ENCODE results near the gene GDE1. TPM values are rescaled to one million over a fixed set of nuclear protein-coding genes. Genes with fewer than 3 reads are reported as not detected.

Gene GDE1
- total RNA-seq, 1 experiment from 2014 or later = 65.7 TPM

- TF ChIP-seq ZNF263 (CRISPR knock-in tag; IDR thresholded peaks at IDR 0.05; ENCODE audit: low read depth) (no peak), TEAD4 (CRISPR knock-in tag; IDR thresholded peaks at IDR 0.05) (no peak)
These were observed 22.4 kb downstream of the GDE1 start (continued) for GRCh38 chr16:19499481-19499880.

GRCh38 chr16:19499006-19499405 lies 22.9 kb downstream of the GDE1 start:
- CTCF ChIA-PET = no interaction called here
- TF ChIP-seq ELF4 (CRISPR knock-in tag; IDR thresholded peaks at IDR 0.05; ENCODE audit: low read depth) (no peak), NR2C2 (CRISPR knock-in tag; IDR thresholded peaks at IDR 0.05) (no peak), MLX (CRISPR knock-in tag; IDR thresholded peaks at IDR 0.05) (no peak), ZSCAN18 (CRISPR knock-in tag; IDR thresholded peaks at IDR 0.05) (no peak), MYBL2 (CRISPR knock-in tag; IDR thresholded peaks at IDR 0.05) (no peak), ATF2 (CRISPR knock-in tag; IDR thresholded peaks at IDR 0.05; ENCODE audit: borderline replicate concordance, low read depth) (no peak), STAT6 (CRISPR knock-in tag; conservative IDR thresholded peaks at IDR 0.05; ENCODE audit: low read depth) (no peak), ESRRA (CRISPR knock-in tag; IDR thresholded peaks at IDR 0.05; ENCODE audit: borderline replicate concordance) (no peak), HMGXB4 (CRISPR knock-in tag; IDR thresholded peaks at IDR 0.05) (no peak), RELA (CRISPR knock-in tag; IDR thresholded peaks at IDR 0.05; ENCODE audit: borderline replicate concordance) (no peak), ZNF138 (CRISPR knock-in tag; conservative IDR thresholded peaks at IDR 0.05) (no peak), ZNF532 (CRISPR knock-in tag; IDR thresholded peaks at IDR 0.05; ENCODE audit: borderline replicate concordance) (no peak), IRF2 (CRISPR knock-in tag; IDR thresholded peaks at IDR 0.05; ENCODE audit: borderline replicate concordance, low read depth) (no peak), ZNF281 (CRISPR knock-in tag; IDR thresholded peaks at IDR 0.05) (no peak), FOXP4 (CRISPR knock-in tag; IDR thresholded peaks at IDR 0.05) (no peak), TP53 (CRISPR knock-in tag; IDR thresholded peaks at IDR 0.05) (no peak), FOXP1 (CRISPR knock-in tag; IDR thresholded peaks at IDR 0.05; ENCODE audit: borderline replicate concordance) (no peak)

More at GRCh38 chr16:19499006-19499405, 22.9 kb downstream of the GDE1 start:
- Mint-ChIP-seq H3K27me3 (ENCODE audit: low read depth) (no peaks in the 10 kb centered on the region), H3K9me3 (no peaks in the 10 kb centered on the region), H3K27ac (no peak overlapping the region), H3K36me3 (peaks cover 38% of the 10 kb centered on the region), H3K4me1 (no peaks in the 10 kb centered on the region), H3K4me3 (no peak overlapping the region)
- no peak for DNase-seq (ENCODE audit: low spot score)
- POLR2A ChIA-PET = no interaction called here
- ATAC-seq = no peak
